Thymus (tissue), 11 donors: Measurements from ENCODE around the gene TCF12. TPM values are rescaled to one million over a fixed set of nuclear protein-coding genes. Genes with fewer than 3 reads are reported as not detected.

Experiments used
- DNase-seq, 9 donors: peaks; one replicate each; pipeline ENCODE4 v3.0.0-alpha.2; 2013; ENCODE audit warnings: low spot score in 9 of 9, low read depth in 6 of 9, missing footprints in 1 of 9
- H3K27ac ChIP-seq, 2 donors: one replicate each; pipeline ENCODE4 v1.5.1; 2013; ENCODE audit warnings: control low read depth in 1 of 2, low read depth in 1 of 2, low read length in 1 of 2, mild to moderate bottlenecking in 1 of 2, moderate library complexity in 1 of 2
- H3K27me3 ChIP-seq, 2 donors: one replicate each; pipeline ENCODE4 v1.5.1; 2013; ENCODE audit warnings: low read length in 1 of 2; ENCODE audit not compliant: control insufficient read depth in 2 of 2, insufficient read depth in 1 of 2
- H3K36me3 ChIP-seq, 2 donors: one replicate each; pipeline ENCODE4 v1.5.1; 2013; ENCODE audit warnings: low read length in 1 of 2, mild to moderate bottlenecking in 1 of 2, moderate library complexity in 1 of 2; ENCODE audit not compliant: control insufficient read depth in 2 of 2, insufficient read depth in 2 of 2
- H3K4me1 ChIP-seq, 2 donors: one replicate each; pipeline ENCODE4 v1.5.1; 2013; ENCODE audit warnings: low read length in 2 of 2; ENCODE audit not compliant: control insufficient read depth in 2 of 2, insufficient read depth in 2 of 2
- H3K4me3 ChIP-seq, 2 donors: one replicate each; pipeline ENCODE4 v1.5.1; 2013; ENCODE audit warnings: low read length in 2 of 2, control low read depth in 1 of 2, mild to moderate bottlenecking in 1 of 2
- H3K9me3 ChIP-seq, 2 donors: one replicate each; pipeline ENCODE4 v1.5.1; 2013; ENCODE audit warnings: low read length in 1 of 2, mild to moderate bottlenecking in 1 of 2; ENCODE audit not compliant: control insufficient read depth in 2 of 2, insufficient read depth in 1 of 2
- WGBS: extraction: QIAGEN DNeasy Blood & Tissue Kit; methylation state at CpG from one replicate; pipeline ENCODE4 v1.1.7; 2013; 5-methylcytosine and 5-hydroxymethylcytosine counted together
- polyA plus RNA-seq: library from polyadenylated mRNA; stranded (reverse); fragments of 200-250 nt; gene quantifications from one replicate; pipeline ENCODE4 v1.2.3, GENCODE V29; 2013
- total RNA-seq: library from RNA; stranded (reverse); fragments of 120-200 nt; gene quantifications from one replicate; pipeline ENCODE4 v1.2.4, GENCODE V29; 2013
- donor health status: healthy.

Gene TCF12
- total and polyA plus RNA-seq, 2 donors: 45.2 to 159 TPM

DNA sequence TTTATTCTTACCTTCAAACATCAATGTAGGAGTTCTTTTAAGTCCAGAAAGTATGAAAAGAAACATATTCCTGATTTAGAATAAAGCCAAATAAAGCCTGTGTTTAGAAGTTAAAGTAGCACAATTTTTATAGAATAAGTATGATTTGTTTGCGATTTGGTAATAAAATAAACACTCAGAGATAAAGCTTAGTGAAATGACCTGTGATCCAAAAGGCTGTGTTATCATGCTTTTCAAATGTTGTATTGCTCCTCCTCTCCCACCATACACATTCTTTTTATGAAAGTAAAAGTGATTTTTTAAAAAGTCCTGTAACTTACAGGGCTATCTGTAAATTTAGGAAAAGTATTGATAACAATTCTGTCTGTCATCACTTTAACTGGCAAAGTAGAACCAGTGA, 319.2 kb downstream of the TCF12 start:
- WGBS: 97% methylated on average over 1 of the region's 1 CpG
- Histone ChIP-seq H3K27ac (no peak overlapping the region), H3K27me3 (no peaks in the 10 kb centered on the region), H3K36me3 (peaks cover 23 to 88% of the 10 kb centered on the region in 2 donors), H3K4me3 (no peak overlapping the region), H3K4me1 (no peaks in the 10 kb centered on the region), H3K9me3 (no peaks in the 10 kb centered on the region)
- DNase-seq: no peak

DNA sequence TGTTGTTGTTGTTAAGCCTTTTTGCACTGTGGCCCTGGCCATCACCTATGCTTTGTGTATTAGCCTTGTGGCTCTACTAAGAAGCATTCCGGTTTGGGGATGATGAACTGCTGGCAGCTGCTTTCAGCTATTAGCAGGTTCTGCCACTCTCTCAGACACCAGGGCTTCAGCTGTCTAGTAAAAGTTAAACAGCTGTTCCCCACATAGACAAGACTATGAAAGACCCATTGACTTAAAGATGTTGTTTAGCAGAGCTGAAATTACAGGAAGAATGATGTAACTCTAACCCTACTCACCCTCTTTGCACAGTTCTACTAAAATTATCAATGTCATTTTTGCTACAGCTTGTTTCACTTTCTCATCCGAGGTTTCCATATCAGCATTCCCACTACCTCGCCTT, 326.7 kb downstream of the TCF12 start:
- no peaks in the 10 kb centered on the region for H3K4me1 ChIP-seq
- no peak for DNase-seq
- peaks cover 23 to 81% of the 10 kb centered on the region in 2 donors for H3K36me3 ChIP-seq
- peak overlapping the region in 1 of 2 donors; percentile 15 for H3K27ac ChIP-seq
- H3K4me3 ChIP-seq: no peak overlapping the region
- 62% methylated on average over 3 of the region's 3 CpGs for WGBS
- no peaks in the 10 kb centered on the region for H3K9me3 ChIP-seq
- H3K27me3 ChIP-seq: no peaks in the 10 kb centered on the region

DNA sequence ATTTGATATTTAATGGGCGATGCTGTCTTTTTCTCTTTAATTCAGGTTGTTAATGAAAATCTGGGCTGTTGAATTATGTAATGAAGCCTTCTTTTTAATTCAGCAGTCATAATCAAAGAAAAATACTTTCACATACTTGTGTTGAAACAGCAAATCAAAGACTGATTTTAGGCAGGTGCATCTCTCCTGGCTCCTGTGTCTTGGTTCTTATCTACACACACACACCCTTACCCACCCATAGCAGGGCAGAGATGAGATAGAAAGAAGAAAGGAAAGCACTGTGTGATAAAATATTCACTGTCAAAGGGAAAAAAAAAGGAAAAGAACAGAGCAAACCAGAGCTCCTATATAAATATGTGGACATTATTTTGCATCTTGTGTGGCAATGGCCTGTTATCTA, 327.3 kb downstream of the TCF12 start:
- 100% methylated on average over 1 of the region's 1 CpG for WGBS
- H3K9me3 ChIP-seq: no peaks in the 10 kb centered on the region

GRCh38 chr15:57248074-57248473, 329.6 kb downstream of the TCF12 start:
- no peak for DNase-seq
- no peaks in the 10 kb centered on the region for H3K4me1 ChIP-seq
- no peaks in the 10 kb centered on the region for H3K27me3 ChIP-seq
- H3K36me3 ChIP-seq: peaks cover 29 to 73% of the 10 kb centered on the region in 2 donors
- H3K9me3 ChIP-seq: no peaks in the 10 kb centered on the region
- no peak overlapping the region for H3K27ac ChIP-seq
- 46% methylated on average over 1 of the region's 1 CpG for WGBS
- H3K4me3 ChIP-seq: no peak overlapping the region

More for the DNA sequence above, 327.3 kb downstream of the TCF12 start:
- H3K27ac ChIP-seq: no peak overlapping the region
- peaks cover 28 to 81% of the 10 kb centered on the region in 2 donors for H3K36me3 ChIP-seq
- H3K27me3 ChIP-seq: no peaks in the 10 kb centered on the region
- no peak overlapping the region for H3K4me3 ChIP-seq
- no peak for DNase-seq
- no peaks in the 10 kb centered on the region for H3K4me1 ChIP-seq

- Histone ChIP-seq H3K4me3 (no peak overlapping the region), H3K27ac (no peak overlapping the region), H3K9me3 (no peaks in the 10 kb centered on the region), H3K4me1 (no peaks in the 10 kb centered on the region), H3K36me3 (peaks cover 33 to 68% of the 10 kb centered on the region in 2 donors), H3K27me3 (no peaks in the 10 kb centered on the region)
- no peak for DNase-seq
Observed at GRCh38 chr15:57251308-57251707, 332.9 kb downstream of the TCF12 start.

- H3K36me3 ChIP-seq: peaks cover 27 to 67% of the 10 kb centered on the region in 2 donors
- 94% methylated on average over 6 of the region's 6 CpGs for WGBS
Observed at GRCh38 chr15:57251941-57252340, 333.5 kb downstream of the TCF12 start.

DNA sequence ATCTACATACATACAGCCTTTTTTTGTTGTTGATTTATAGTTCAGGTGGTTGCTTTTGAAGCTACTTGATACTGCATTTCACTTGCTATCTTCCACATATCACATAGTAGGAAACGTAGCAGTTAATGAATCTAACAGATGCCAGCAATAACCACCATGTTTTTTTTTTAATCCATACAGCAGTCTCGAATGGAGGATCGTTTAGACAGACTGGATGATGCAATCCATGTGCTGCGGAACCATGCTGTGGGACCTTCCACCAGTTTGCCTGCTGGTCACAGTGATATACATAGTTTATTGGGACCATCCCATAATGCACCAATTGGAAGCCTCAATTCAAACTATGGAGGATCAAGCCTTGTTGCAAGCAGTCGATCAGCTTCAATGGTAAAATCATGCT, 334.6 kb downstream of the TCF12 start:
- H3K27ac ChIP-seq: no peak overlapping the region
- no peaks in the 10 kb centered on the region for H3K9me3 ChIP-seq
- WGBS: 95% methylated on average over 5 of the region's 5 CpGs
- DNase-seq: no peak
- no peaks in the 10 kb centered on the region for H3K4me1 ChIP-seq
- H3K4me3 ChIP-seq: no peak overlapping the region
- H3K36me3 ChIP-seq: peaks cover 23 to 65% of the 10 kb centered on the region in 2 donors
- H3K27me3 ChIP-seq: no peaks in the 10 kb centered on the region

More at GRCh38 chr15:57251941-57252340, 333.5 kb downstream of the TCF12 start:
- Histone ChIP-seq H3K4me1 (no peaks in the 10 kb centered on the region), H3K27ac (no peak overlapping the region), H3K27me3 (no peaks in the 10 kb centered on the region), H3K4me3 (no peak overlapping the region), H3K9me3 (no peaks in the 10 kb centered on the region)
- no peak for DNase-seq

- no peaks in the 10 kb centered on the region for H3K4me1 ChIP-seq
- no peak for DNase-seq
- peaks cover 22 to 64% of the 10 kb centered on the region in 2 donors for H3K36me3 ChIP-seq
- 91% methylated on average over 2 of the region's 2 CpGs for WGBS
- H3K27ac ChIP-seq: no peak overlapping the region
- no peak overlapping the region for H3K4me3 ChIP-seq
- H3K27me3 ChIP-seq: no peaks in the 10 kb centered on the region
- no peaks in the 10 kb centered on the region for H3K9me3 ChIP-seq
Observed at GRCh38 chr15:57253500-57253899, 335.1 kb downstream of the TCF12 start.

GRCh38 chr15:57255751-57256341, 337.4 kb downstream of the TCF12 start:
- H3K27ac ChIP-seq: no peak overlapping the region
- no peaks in the 10 kb centered on the region for H3K4me1 ChIP-seq
- WGBS: 98% methylated on average over 6 of the region's 6 CpGs
- peaks cover 20 to 63% of the 10 kb centered on the region in 2 donors for H3K36me3 ChIP-seq
- no peak for DNase-seq
- no peaks in the 10 kb centered on the region for H3K9me3 ChIP-seq
- no peaks in the 10 kb centered on the region for H3K27me3 ChIP-seq
- H3K4me3 ChIP-seq: no peak overlapping the region
